T-helper 1 cell treated with Interleukin-12 subunit alpha and Interleukin-12 subunit beta and Interleukin-4 antibody, amounts not matched to agents 30 ng/mL and 1 ng/mL, for 36 hours (primary cell): ENCODE results near the gene HTR4. TPM values are rescaled to one million over a fixed set of nuclear protein-coding genes. Genes with fewer than 3 reads are reported as not detected.
"Not testable (repeated sequence)": the region's sequence is repeated elsewhere in the genome, so short reads cannot be mapped to it uniquely, and the experiment has no call there.

Experiments
- intact Hi-C: fragments of 100-400 bp; cut with micrococcal nuclease; formaldehyde crosslinking; loops from one replicate; pipeline ENCODE4 v1.15.1; 2024
- total RNA-seq: library from RNA; stranded (reverse); gene quantifications from 2 replicates; pipeline ENCODE4 v1.2.3, GENCODE V29; 2022

HTR4 gene
- total RNA-seq = not detected in 2 replicates

GRCh38 chr5:148653836-148654781 is at the start of gene HTR4:
TSS of gene HTR4 (minus strand) at chr5:148654527. CDS start at chr5:148637014, 17,513 bp downstream.
- intact Hi-C loops = no loop called here

DNA sequence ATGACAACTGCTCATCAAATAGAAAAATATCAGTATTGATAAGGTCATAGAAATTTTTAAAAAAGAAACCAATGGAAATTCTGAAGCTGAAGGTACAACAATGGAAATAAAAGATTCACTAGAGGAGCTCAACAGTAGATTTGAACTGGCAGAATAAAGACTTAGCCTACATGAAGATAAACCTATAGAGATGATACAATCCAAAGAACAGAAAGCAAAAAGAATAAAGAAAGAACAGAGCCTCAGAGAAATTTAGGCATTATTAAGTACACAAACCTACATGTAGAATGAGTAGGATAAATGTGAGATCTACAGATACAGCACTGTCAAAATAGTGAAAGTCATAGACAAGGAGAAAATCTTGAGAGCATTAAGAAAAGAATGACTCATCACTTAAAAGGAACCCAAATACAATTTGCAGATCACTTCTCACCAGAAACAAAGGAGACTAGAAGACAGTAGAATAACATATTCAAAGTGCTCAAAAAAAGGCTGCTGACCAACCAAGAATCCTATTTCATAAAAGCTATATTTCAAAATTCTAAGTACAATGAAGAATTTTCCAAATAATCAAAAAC is 47.8 kb upstream of the HTR4 start:
- intact Hi-C loops = no loop called here

- intact Hi-C loops = no loop called here
These were observed 44.7 kb upstream of the HTR4 start for GRCh38 chr5:148699028-148699427.

DNA sequence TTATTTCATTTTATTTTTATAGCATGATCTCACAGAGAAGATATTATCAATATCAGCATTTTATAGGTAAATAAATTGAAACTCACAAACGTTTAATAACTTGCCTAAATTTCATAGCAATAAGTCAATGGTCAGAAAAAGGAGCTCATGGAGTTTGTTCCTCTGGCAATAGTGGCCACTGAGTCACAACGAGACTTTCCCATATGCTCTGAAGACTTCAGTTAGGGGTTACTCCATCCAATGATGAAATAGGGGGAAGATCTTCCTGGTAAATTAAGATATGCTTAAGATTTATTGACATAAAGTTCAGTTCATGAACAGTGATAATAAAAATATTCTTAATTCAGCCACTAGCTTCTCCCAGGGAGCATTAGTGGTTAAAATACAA is 43.5 kb upstream of the HTR4 start:
- intact Hi-C loops = no loop called here

- intact Hi-C loops = no loop called here
These were observed 43.0 kb upstream of the HTR4 start for GRCh38 chr5:148697180-148697808.

DNA sequence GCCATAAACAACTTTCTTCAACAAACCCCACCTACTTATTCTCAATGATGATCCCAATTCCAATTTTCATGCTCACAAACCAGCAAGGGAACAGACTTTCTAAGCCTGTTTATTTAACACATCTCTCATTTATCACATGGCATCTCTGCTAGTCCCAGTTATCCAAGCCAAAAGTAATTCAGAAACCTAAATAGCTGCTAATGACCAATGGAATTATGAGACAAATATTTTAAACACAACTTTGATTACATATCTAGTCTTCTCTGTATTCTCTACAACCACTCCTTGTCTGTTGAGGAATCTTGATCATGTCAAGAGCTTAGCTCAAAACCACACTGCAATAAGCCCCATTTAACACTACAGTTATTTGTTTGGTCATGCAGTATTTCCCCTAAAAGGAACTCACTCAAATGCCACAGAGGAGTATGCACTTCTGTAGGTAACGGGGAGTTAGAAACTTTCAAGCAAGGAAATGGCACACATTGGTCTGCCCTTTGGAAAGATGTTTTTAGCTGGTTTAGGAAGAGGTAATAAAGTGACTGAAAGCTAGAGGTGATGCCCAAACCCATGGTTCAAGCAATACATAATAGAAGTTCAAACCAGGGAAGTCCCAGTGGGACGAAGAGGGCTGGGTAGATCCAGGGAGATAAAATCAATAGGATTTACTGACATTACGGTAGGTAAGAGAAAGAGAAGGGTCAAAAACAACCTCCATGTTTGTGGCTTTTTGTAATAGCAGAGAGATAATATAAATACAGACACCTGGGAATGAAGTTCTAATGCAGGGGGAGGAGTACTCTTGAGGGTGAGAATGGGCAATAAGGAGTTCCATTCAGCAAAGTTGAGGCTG is 42.1 kb upstream of the HTR4 start:
- intact Hi-C loops = no loop called here

DNA sequence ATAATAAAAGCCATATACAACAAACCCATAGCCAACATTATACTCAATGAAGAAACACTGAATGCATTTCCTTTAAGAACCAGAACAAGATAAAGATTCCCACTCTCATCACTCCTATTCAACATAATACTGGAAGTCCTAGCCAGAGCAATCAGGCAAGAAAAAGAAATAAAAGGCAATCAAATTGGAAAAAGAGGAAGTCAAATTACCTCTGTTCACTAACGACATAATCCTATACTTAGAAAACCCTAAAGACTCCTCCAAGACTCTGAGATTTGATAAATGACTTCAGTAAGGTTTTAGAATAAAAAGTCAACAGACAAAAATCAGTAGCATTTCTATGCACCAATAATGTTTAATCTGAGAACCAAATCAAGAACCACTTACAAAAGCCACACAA is 36.6 kb upstream of the HTR4 start:
- intact Hi-C loops = no loop called here

- intact Hi-C loops = no loop called here
These were observed 34.5 kb upstream of the HTR4 start for GRCh38 chr5:148688787-148689186.

- intact Hi-C loops = loop anchor here (1.0 kb wide), 1 partner anchor 244 kb away; no protein-coding TSS in a partner anchor
These were observed 33.5 kb upstream of the HTR4 start for GRCh38 chr5:148687871-148688270.

GRCh38 chr5:148687427-148687826 is 33.1 kb upstream of the HTR4 start:
- intact Hi-C loops = loop anchor here (1.0 kb wide), 1 partner anchor 243 kb away; no protein-coding TSS in a partner anchor

- intact Hi-C loops = loop anchor here (1.0 kb wide), 1 partner anchor 242 kb away; no protein-coding TSS in a partner anchor
These were observed 32.3 kb upstream of the HTR4 start for GRCh38 chr5:148686660-148687059.

- intact Hi-C loops = no loop called here
These were observed 31.3 kb upstream of the HTR4 start for GRCh38 chr5:148685520-148686134.

- intact Hi-C loops = no loop called here
These were observed 30.2 kb upstream of the HTR4 start for GRCh38 chr5:148684528-148684927.

- intact Hi-C loops = no loop called here
These were observed 29.3 kb upstream of the HTR4 start for GRCh38 chr5:148683651-148684050.

- intact Hi-C loops = no loop called here
These were observed 28.0 kb upstream of the HTR4 start for GRCh38 chr5:148682058-148683026.

- intact Hi-C loops = no loop called here
These were observed 27.1 kb upstream of the HTR4 start for GRCh38 chr5:148681157-148682057.

GRCh38 chr5:148673704-148674103 is 19.4 kb upstream of the HTR4 start:
- intact Hi-C loops = not testable (repeated sequence)

DNA sequence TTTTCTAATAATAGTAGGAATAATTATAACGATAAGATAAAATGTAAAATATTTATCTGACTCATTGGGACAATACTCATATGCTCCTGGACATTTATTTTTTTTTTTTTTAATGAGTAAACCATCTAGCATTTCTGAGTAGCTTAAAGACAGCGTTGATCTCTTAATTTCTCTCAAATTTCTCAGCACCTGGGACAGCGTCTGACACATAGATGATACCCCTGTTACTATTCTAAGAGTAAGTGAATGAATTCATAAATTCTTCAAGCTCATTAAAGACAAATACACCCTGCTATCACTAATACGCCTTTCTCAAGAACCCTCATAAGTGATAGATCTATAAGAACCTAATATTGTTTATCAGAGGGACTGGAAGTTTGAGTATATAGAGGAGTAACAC is 12.0 kb upstream of the HTR4 start:
- intact Hi-C loops = no loop called here
